ENCODE results near the gene R3HDML. TPM values are rescaled to one million over a fixed set of nuclear protein-coding genes. Genes with fewer than 3 reads are reported as not detected.

R3HDML gene
- total RNA-seq, 1 experiment from 2014 or later = not detected

GRCh38 chr20:44362466-44362940, 25.7 kb downstream of the R3HDML start:
- no peak for DNase-seq (ENCODE audit: low spot score)

DNA sequence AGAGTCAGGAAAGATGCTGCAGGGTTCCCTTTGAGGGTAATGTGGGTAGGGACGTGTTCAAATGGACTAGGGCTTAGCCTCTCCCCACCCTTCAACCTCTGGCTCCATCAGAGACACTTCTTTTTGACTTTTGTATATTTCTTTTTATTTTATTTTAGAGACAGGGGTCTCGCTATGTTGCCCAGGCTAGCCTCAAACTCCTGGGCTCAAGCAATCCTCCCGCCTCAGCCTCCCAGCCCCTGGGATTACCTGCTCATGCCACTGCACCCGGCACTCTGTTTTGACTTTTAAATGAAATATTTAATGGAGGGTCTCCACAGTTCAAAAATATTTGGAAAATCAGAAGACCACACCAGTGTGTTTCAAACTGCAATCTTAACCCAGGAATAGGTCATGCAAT, 27.2 kb downstream of the R3HDML start:
- DNase-seq (ENCODE audit: low spot score) = no peak

DNA sequence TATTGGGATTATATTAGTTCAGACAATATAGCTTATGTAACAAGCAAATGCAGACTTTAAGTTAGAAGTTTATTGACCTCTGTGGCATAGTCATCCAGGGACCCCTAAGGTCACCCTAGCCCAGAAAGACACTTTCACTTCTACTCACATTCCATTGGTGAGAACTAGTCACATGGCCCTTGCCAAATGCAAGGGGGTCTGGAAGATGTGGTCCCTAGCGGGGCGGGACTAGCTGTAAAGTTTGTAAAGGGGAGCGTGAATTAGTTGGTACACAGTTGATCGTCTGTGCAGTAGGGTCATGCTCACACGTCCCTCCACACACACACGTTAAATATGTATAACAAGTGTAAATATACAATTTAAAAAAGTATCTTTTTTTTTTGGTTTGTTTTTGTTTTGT, 27.9 kb downstream of the R3HDML start:
- DNase-seq (ENCODE audit: low spot score) = no peak

DNA sequence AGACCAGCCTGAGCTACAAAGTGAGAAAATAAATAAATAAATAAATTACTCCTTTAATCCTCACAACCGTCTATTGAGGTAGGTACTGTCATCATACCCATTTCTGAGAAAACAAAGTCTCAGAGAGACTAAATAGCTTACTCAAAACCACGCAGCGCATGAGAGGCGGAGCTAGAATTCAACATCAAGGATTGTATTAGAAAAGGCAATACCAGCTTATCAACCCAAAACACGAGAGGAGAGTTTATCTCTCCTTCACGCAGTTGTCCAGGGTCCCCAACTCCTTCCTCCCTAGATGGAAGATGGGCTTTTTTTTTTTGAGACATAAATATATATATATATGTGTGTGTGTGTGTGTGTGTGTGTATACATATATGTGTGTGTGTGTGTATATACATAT, 30.9 kb downstream of the R3HDML start:
- DNase-seq (ENCODE audit: low spot score) = no peak

GRCh38 chr20:44370639-44371218, 33.9 kb downstream of the R3HDML start:
- no peak for DNase-seq (ENCODE audit: low spot score)

GRCh38 chr20:44382641-44383040, 45.8 kb downstream of the R3HDML start:
- DNase-seq (ENCODE audit: low spot score) = no peak

DNA sequence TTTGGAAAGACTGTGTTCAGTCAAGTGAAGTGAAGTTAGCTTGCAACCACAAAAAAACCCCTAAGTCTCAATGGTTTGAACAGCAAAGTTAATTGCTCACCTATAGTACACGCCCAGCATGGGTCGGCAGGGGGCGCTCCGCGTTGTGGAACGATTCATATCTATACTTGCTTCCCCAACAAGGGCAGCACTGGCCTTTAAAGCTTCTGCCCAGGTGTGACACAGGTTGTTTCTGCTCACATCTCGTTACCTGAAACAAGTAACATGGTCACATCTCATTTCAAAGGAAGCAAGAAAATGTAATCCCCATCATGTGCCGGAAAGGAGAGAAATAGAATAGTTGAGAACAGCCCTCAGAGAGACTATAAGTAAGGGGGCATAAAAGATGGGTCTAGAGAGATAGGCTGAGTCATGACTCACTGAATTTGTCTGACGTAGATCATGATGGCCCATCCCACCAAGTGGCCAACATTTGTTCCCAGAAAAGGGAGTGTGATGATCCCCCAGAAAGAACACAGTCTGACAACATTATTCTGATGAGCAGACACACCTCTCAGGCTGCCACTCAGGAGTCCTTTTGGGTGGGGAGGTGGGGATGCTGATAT, 47.7 kb downstream of the R3HDML start:
- DNase-seq (ENCODE audit: low spot score) = peak; percentile 45

GRCh38 chr20:44388466-44389023, 51.7 kb downstream of the R3HDML start:
- peak; percentile 60 for DNase-seq (ENCODE audit: low spot score)

DNA sequence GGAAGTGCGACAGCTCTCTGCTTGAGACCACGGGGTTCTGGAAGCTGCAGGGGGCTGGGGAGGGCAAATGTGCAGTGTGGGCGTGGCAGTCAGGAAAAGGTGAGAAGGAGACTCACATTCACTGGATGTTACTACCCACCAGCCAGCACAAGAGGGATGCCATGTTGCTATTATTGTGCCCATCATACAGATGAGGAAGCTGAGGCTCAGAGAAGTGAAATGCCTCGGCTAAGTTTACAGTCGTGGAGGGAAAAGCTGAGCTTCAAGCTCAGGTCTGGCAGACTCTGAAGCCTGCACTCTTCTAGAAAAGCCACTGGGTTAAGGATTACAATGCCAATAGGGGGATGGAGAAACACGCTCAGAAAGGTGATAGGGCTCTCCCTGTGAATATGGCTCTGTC, 53.0 kb downstream of the R3HDML start:
- DNase-seq (ENCODE audit: low spot score) = no peak

GRCh38 chr20:44390280-44390679, 53.4 kb downstream of the R3HDML start:
- no peak for DNase-seq (ENCODE audit: low spot score)

DNA sequence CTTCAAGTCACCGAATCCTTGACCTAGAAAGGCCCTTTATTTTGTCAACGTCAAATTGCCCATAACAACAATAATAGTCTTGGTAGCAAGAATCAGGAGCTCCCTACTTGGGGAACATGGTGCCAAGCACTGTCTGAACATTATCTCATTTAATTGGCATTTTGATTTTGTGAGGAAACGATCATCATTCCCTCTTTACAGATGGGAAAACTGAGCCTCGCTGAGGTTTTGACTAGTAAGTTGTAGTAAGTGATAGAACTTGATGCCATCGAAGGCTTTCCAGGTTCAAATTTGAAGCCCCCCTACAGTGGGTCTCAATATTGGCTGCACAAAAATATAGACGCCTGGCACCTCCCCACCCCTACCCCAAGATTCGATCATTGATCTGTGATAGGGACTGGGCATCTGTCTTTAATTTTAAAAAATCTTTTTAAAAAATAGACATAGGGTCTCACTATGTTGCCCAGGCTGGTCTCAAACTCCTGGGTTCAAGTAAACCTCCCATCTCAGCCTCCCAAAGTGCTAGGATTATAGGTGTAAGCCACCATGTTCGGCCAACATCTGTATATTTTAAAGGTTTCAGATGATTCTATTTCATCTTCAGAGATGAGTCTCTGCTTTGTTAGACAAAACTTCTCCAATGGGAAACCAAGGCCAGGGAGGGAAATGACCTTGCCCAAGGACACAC, 55.4 kb downstream of the R3HDML start:
- no peak for DNase-seq (ENCODE audit: low spot score)

GRCh38 chr20:44392776-44393607, 56.1 kb downstream of the R3HDML start:
- no peak for DNase-seq (ENCODE audit: low spot score)

DNA sequence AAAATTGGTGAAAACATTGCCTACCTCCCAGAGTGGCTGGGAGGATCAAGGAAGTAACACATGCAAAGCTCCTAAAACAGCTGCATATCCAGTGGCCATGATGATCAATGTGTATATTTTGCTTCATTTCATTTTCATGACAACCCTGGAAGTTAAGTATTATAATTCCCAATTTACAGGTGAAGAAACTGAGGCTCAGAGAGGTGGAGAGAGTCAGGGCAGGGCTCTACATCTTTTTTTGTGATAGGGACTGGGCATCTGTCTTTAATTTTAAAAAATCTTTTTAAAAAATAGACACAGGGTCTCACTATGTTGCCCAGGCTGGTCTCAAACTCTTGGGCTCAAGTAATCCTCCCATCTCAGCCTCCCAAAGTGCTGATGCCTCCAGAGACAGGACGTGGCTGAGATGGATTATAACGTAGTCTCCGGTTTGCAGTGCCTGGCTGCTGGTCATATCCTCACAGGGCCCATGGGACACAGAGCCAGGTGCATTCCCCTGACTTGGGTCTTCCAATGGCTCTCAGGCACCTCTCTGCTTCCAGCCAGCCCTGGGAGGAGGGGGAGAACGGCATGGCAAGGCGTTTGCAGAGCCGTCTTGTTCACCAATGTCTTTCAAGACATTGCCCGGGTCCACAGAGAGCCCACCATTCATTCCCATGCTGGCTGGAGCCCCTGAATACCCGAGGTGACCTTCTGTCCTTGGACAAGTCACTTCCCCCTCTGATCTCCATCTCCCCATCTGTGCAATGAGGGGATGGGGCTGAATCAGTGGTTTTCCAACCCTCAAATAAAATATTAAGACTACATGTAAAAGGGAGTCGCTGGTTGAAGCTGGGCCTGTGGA, 57.0 kb downstream of the R3HDML start:
- DNase-seq (ENCODE audit: low spot score) = no peak

DNA sequence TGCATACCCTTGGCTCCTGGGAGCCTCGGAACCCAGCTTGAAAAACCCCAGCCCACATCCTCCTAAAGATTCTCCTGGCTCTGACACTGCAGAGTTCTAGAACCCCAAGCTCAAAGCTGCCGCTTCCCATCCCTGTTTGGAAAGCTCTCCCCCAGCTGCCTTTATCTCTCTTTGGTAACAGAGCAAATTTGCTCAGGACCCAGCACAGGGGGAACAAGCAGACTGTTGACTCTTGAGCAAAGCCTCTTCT, 57.5 kb downstream of the R3HDML start:
- no peak for DNase-seq (ENCODE audit: low spot score)

DNA sequence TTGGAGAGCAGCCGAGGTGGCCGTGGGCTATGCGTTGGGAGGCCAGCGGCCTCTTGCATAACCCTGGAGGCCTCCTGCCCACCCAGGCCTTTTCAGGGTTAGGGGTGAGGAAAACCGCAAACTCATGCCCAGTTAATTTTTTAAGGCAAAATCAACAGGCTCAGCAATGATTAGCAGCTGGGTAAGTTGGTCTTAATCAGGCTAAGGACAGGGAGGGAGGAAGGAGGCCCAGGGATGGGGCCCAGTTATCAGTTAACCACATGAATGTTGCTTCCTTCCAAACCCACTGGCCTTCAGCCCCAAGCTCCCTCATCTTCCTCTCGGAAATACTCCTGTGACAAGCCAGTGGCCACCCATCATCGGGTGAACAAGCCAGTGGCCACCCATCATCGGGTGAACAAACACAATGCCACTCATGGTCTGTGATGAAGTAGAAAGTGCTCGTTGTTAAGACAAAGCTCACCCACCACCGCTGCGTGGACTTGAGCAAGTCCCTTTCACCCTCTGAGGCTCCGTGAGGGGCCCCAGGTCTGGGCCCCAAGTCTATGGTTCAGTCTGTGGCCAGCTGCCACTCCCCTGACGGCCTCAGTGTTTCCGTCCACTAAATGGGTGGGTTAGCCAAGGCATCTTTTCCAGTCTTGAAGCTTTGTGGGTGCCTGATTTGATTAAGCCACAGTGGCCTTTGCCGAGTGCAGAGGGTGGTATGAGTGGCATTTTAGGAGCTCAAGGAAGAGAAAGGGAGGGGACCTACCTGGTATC, 58.0 kb downstream of the R3HDML start:
- no peak for DNase-seq (ENCODE audit: low spot score)

DNA sequence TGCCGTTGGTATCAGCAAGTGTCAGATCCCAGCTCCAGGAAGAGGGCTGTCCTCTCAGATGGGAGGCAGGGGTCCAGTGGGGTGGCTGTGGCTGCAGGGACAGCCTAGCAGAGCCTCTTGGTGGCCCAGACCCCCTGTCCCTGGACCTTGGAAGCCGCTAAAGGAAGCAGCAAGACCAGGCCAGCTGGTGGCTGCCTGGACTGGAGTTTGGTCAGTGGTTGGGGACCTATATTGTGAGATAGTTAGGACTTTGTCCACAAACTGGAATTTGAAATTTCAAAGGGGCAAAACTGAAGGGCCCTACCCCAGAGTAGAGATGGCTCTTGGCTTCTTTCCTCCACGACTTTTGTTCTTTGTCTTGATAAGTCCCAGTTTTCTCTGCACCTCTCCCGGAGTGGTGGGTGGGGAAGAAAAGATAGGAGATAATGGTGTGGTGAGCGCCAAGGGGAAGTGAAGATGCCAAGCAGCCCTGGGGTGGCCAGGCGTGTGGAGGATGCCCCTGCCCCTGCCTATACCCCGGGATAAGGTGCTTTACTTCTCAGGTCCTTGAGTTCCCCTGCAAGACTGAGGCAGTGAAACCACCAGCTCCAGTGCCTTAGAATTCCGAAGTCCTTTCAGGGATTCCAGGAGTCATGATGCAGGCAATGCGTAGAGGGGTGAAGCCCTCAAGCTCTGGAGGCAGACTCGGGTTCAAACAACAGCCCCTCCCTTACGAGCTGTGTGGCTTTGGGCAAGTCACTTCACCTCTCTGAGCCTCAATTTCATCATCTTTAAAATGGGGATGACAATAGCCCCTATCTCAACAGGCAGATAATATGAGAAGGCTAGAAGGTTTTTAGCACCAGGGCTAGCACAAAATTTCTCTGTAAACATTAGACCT, 58.9 kb downstream of the R3HDML start:
- no peak for DNase-seq (ENCODE audit: low spot score)

- DNase-seq (ENCODE audit: low spot score) = no peak
Observed at GRCh38 chr20:44396369-44397130, 59.7 kb downstream of the R3HDML start.

GRCh38 chr20:44398335-44398734, 61.5 kb downstream of the R3HDML start:
- peak; percentile 23 for DNase-seq (ENCODE audit: low spot score)

DNA sequence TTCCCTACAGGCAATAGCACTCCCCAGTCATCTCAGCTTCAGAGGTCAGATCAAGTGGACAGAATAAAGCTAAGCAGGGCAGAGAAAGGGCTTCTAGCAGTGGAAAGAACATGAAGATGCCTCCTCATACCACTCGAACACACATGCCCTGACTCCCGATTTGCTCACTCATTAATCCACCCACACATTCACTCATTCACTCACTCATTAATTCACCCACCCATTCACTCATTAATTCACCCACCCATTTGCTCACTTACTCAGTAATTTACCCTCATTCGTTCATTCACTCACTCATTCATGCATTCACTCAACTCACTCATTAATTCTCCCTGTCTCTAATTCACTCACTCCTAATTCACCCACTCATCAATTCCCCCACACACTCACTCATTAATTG, 62.6 kb downstream of the R3HDML start:
- DNase-seq (ENCODE audit: low spot score) = no peak
